Mesothelial cell of epicardium (in vitro differentiated cells): ENCODE results near the gene TIMM9. TPM values are rescaled to one million over a fixed set of nuclear protein-coding genes. Genes with fewer than 3 reads are reported as not detected.

Experiments
- DNase-seq, 2 experiments: peaks; one replicate each; pipeline ENCODE4 v3.0.0; 2021; ENCODE audit warnings: low spot score in 2 of 2; ENCODE audit not compliant: unreplicated experiment in 2 of 2
- H3K27ac Mint-ChIP-seq: 2 replicates; pipeline ENCODE4 v1.8.0; 2021; ENCODE audit warnings: mixed read lengths
- H3K27me3 Mint-ChIP-seq: 2 replicates; pipeline ENCODE4 v1.8.0; 2021; ENCODE audit warnings: low read depth, mixed read lengths
- H3K36me3 Mint-ChIP-seq: 2 replicates; pipeline ENCODE4 v1.8.0; 2021; ENCODE audit warnings: mixed read lengths
- H3K4me1 Mint-ChIP-seq: 2 replicates; pipeline ENCODE4 v1.8.0; 2021; ENCODE audit warnings: mixed read lengths
- H3K4me3 Mint-ChIP-seq: 2 replicates; pipeline ENCODE4 v1.8.0; 2021; ENCODE audit warnings: mild to moderate bottlenecking, moderate library complexity, mixed read lengths
- H3K9me3 Mint-ChIP-seq: 2 replicates; pipeline ENCODE4 v1.8.0; 2021; ENCODE audit warnings: mixed read lengths
- total RNA-seq: library from RNA; stranded (reverse); gene quantifications from 3 replicates; pipeline ENCODE4 v1.2.1, GENCODE V29; 2021
- TF ChIP-seq, protein P1 (sequence below): fragments of 200-600 bp; sonication (generic); IDR thresholded peaks from one replicate; pipeline ENCODE4 v1.5.0; 2021; ENCODE audit warnings: antibody characterized with exemption; ENCODE audit not compliant: unreplicated experiment

TIMM9 gene
- total RNA-seq, 1 donor from 2014 or later = 40.8 TPM

DNA sequence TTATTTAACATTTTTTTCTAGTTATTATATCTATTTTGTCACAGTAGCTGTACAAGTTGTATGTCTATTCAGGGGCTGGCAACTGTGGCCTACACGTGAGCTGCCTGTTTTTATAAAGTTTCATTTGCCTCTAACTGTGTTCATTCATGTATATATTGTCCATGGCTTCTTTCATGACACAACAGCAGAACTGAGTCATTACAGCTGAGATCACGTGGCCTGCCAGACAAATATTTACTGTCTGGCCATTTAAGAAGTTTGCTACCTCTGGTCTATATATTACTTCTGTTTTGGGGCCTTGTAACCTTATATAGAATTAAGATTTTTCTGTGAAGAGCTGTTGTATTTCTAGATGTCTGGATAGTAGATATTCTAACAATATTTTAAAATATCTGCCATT, 38.1 kb upstream of the TIMM9 start:
- no peak for DNase-seq
- Mint-ChIP-seq H3K4me1 (no peaks in the 10 kb centered on the region), H3K36me3 (peaks cover 19% of the 10 kb centered on the region), H3K4me3 (no peak overlapping the region), H3K27ac (no peak overlapping the region), H3K9me3 (no peaks in the 10 kb centered on the region), H3K27me3 (no peaks in the 10 kb centered on the region)
- TF ChIP-seq, protein P1, sequence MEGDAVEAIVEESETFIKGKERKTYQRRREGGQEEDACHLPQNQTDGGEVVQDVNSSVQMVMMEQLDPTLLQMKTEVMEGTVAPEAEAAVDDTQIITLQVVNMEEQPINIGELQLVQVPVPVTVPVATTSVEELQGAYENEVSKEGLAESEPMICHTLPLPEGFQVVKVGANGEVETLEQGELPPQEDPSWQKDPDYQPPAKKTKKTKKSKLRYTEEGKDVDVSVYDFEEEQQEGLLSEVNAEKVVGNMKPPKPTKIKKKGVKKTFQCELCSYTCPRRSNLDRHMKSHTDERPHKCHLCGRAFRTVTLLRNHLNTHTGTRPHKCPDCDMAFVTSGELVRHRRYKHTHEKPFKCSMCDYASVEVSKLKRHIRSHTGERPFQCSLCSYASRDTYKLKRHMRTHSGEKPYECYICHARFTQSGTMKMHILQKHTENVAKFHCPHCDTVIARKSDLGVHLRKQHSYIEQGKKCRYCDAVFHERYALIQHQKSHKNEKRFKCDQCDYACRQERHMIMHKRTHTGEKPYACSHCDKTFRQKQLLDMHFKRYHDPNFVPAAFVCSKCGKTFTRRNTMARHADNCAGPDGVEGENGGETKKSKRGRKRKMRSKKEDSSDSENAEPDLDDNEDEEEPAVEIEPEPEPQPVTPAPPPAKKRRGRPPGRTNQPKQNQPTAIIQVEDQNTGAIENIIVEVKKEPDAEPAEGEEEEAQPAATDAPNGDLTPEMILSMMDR = no peak

DNA sequence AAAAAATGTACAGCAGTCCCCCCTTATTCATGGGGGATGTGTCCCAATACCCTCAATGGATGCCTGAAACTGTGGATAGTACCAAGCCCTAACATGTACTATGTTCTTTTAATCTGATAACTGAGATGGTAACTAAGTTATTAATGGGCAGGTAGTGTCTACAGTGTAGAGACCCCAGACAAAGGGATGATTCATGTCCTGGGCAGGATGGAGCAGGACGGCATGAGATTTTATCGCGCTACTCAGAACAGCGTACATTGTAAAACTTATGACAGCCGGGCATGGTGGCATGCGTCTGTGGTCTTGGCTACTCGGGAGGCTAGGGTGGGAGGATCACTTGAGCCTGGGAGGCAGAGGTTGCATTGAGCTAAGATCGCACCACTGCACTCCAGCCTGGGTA, 37.3 kb upstream of the TIMM9 start:
- H3K9me3 Mint-ChIP-seq = no peaks in the 10 kb centered on the region
- peaks cover 19% of the 10 kb centered on the region for H3K36me3 Mint-ChIP-seq
- TF ChIP-seq, protein P1 = no peak
- H3K27me3 Mint-ChIP-seq = no peaks in the 10 kb centered on the region
- DNase-seq = no peak
- no peaks in the 10 kb centered on the region for H3K4me1 Mint-ChIP-seq
- no peak overlapping the region for H3K27ac Mint-ChIP-seq
- no peak overlapping the region for H3K4me3 Mint-ChIP-seq

DNA sequence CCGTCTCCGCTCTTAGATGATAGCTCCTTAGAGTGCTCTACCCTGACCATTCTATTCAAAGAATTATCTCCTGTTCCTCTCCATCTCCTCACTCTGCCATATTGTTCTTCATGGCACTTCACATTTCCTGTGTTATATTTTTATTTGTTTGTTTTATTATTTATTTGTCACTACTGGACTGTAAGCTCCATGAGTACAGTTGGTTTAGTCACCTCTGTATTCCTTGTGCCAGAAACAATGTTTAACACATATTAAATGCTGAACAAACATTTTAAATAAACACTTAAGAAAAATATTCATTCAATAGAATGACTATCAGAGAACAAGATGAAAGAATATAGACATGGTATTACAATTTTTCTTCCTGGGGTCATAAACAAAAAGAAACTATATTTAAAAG, 35.8 kb upstream of the TIMM9 start:
- no peak overlapping the region for H3K27ac Mint-ChIP-seq
- no peaks in the 10 kb centered on the region for H3K4me1 Mint-ChIP-seq
- H3K4me3 Mint-ChIP-seq = no peak overlapping the region
- no peaks in the 10 kb centered on the region for H3K27me3 Mint-ChIP-seq
- TF ChIP-seq, protein P1 = no peak
- H3K9me3 Mint-ChIP-seq = no peaks in the 10 kb centered on the region
- H3K36me3 Mint-ChIP-seq = peaks cover 15% of the 10 kb centered on the region
- no peak for DNase-seq

DNA sequence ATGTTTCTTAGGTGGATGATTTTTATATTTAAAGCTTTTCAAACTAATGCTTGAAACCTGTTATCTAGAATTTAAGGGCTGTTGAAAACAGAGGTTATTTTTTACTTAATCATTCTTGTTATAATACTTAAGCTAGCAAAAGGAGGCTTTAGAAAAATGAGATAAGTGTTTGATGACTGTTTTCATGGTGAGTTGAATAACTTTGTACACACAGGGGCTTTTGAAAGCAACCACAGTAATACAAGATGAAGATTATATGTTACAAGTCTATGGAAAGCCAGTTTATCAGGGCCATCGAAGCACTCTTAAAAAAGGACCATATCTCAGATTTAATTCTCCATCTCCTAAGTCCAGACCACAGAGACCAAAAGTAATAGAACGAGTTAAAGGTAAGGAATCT, 33.4 kb upstream of the TIMM9 start:
- TF ChIP-seq, protein P1 = no peak

DNA sequence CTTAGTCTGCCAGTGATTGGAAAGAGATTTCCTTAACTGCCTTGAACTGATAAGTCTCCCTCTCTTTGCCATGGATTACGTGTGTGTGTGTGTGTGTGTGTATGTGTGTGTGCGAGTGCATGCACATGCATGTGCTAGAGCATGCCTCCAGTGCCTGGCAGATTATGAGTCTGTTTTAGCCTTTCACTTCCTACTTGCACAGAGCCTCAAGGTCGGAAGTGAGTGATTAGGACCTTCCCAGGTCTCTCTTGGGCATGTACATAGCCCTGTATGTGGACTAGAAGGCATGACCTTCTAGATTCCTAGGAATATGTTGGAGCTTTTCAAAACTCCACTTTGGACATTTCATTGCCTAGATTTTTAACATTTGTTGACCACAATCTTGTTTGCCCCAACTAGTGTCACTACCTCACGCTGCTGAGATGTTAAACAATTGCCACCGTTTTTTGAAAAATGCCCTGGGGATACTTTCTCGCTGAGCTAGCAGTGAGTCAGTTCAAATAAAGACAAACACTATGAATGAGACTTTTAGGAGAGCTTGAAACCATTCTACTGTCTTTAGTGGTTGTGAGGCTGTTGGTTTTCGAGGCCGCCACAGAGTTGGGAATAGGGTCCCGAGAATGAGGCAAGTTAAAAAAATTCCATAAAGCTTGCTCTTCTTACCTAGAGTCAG, 28.4 kb upstream of the TIMM9 start:
- Mint-ChIP-seq H3K4me1 (no peaks in the 10 kb centered on the region), H3K36me3 (peaks cover 35% of the 10 kb centered on the region), H3K27me3 (no peaks in the 10 kb centered on the region), H3K27ac (no peak overlapping the region), H3K9me3 (peaks cover 8% of the 10 kb centered on the region), H3K4me3 (no peak overlapping the region)
- TF ChIP-seq, protein P1 = no peak
- DNase-seq = no peak

More for the DNA sequence above, 33.4 kb upstream of the TIMM9 start:
- Mint-ChIP-seq H3K4me3 (no peak overlapping the region), H3K27me3 (no peaks in the 10 kb centered on the region), H3K27ac (no peak overlapping the region), H3K36me3 (peaks cover 24% of the 10 kb centered on the region), H3K9me3 (no peaks in the 10 kb centered on the region), H3K4me1 (no peaks in the 10 kb centered on the region)
- DNase-seq = no peak

DNA sequence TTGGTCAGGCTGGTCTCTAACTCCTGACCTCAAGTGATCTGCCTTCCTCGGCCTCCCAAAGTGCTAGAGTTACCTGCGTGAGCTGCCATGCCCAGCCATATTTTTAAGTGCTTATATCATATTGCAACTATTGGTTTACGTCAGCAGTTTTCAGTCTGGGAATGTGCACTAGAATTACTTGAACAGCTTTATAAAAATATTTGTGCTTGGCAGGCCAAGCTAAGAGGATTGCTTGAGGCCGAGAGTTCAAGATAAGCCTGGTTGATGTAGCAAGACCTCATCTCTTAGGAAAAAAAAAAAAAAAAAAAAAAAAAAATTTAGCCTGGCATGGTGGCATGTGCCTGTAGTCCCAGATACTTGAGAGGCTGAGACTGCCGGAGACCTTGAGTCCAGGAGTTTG, 17.3 kb upstream of the TIMM9 start:
- Mint-ChIP-seq H3K4me3 (no peak overlapping the region), H3K9me3 (no peaks in the 10 kb centered on the region), H3K27me3 (no peaks in the 10 kb centered on the region), H3K4me1 (peaks cover 7% of the 10 kb centered on the region), H3K27ac (no peak overlapping the region), H3K36me3 (peaks cover 14% of the 10 kb centered on the region)
- DNase-seq = no peak
- TF ChIP-seq, protein P1 = no peak
